ENCODE results near the gene MLC1. TPM values are rescaled to one million over a fixed set of nuclear protein-coding genes. Genes with fewer than 3 reads are reported as not detected.

The MLC1 gene
- total RNA-seq, 4 donors from 2014 or later = under 0.01 to 0.70 TPM; not detected in 2

GRCh38 chr22:50035976-50036724 lies 49.1 kb downstream of the MLC1 start:
- TF ChIP-seq POLR2A (IDR thresholded peaks at IDR 0.05) (no peak), CTCF (IDR thresholded peaks at IDR 0.05) (no peak)
- H3K27ac ChIP-seq = no peak overlapping the region

GRCh38 chr22:50035131-50035881 lies 49.9 kb downstream of the MLC1 start:
- H3K36me3 ChIP-seq = no peaks in the 10 kb centered on the region
- intact Hi-C loops (cut with DNase I) = loop anchor here (10.0 kb wide), 1 partner anchor 261 kb away; no protein-coding TSS in a partner anchor
- no peak for DNase-seq
- no peak overlapping the region for H3K27ac ChIP-seq
- no peak for TF ChIP-seq CTCF (IDR thresholded peaks at IDR 0.05)
- no peak for TF ChIP-seq POLR2A (IDR thresholded peaks at IDR 0.05)
- WGBS, 2 donors = 87% methylated on average over 6 of the region's 24 CpGs; no CpG with 5 or more reads in 1 of the 2 donors
- no peak overlapping the region for H3K4me3 ChIP-seq
- peaks cover 0 to 5% (median 0%) of the 10 kb centered on the region in 3 donors for H3K9me3 ChIP-seq
- peaks cover 0 to 60% (median 0%) of the 10 kb centered on the region in 4 donors for H3K27me3 ChIP-seq
- H3K4me1 ChIP-seq = peaks cover under 1 to 4% (median 1%) of the 10 kb centered on the region in 3 donors

More at GRCh38 chr22:50035976-50036724, 49.1 kb downstream of the MLC1 start:
- intact Hi-C loops (cut with DNase I) = loop anchor here (10.0 kb wide), 1 partner anchor 261 kb away; no protein-coding TSS in a partner anchor
- no peak overlapping the region for H3K4me3 ChIP-seq
- peaks cover 0 to 5% (median 0%) of the 10 kb centered on the region in 3 donors for H3K9me3 ChIP-seq
- peaks cover 0 to 58% (median 0%) of the 10 kb centered on the region in 4 donors for H3K27me3 ChIP-seq
- 73 to 88% methylated on average over 17 to 20 of the region's 23 CpGs for WGBS, 2 donors
- H3K4me1 ChIP-seq = no peaks in the 10 kb centered on the region
- no peak for DNase-seq
- H3K36me3 ChIP-seq = no peaks in the 10 kb centered on the region

- intact Hi-C loops (cut with DNase I) = loop anchor here (10.0 kb wide), 1 partner anchor 260 kb away; no protein-coding TSS in a partner anchor
- TF ChIP-seq CTCF (IDR thresholded peaks at IDR 0.05) (no peak), POLR2A (IDR thresholded peaks at IDR 0.05) (no peak)
- Histone ChIP-seq H3K36me3 (no peaks in the 10 kb centered on the region), H3K4me1 (peaks cover 5 to 11% (median 5%) of the 10 kb centered on the region in 3 donors), H3K9me3 (peaks cover 0 to 5% (median 0%) of the 10 kb centered on the region in 3 donors), H3K27ac (no peak overlapping the region), H3K27me3 (peaks cover 0 to 67% (median 0%) of the 10 kb centered on the region in 4 donors), H3K4me3 (no peak overlapping the region)
- WGBS, 2 donors = 69 to 74% methylated on average over 16 to 20 of the region's 43 CpGs
- no peak for DNase-seq
Measured at GRCh38 chr22:50034126-50035081, 50.8 kb downstream of the MLC1 start.

GRCh38 chr22:50032941-50033601 lies 52.2 kb downstream of the MLC1 start:
- TF ChIP-seq CTCF (IDR thresholded peaks at IDR 0.05) (no peak), POLR2A (IDR thresholded peaks at IDR 0.05) (no peak)
- 60 to 74% methylated on average over 1 to 13 of the region's 23 CpGs for WGBS, 2 donors
- H3K4me1 ChIP-seq = peaks cover 5 to 14% (median 7%) of the 10 kb centered on the region in 3 donors
- intact Hi-C loops (cut with DNase I) = loop anchor here (10.0 kb wide), 1 partner anchor 258 kb away; no protein-coding TSS in a partner anchor
- no peaks in the 10 kb centered on the region for H3K9me3 ChIP-seq
- H3K27me3 ChIP-seq = peaks cover 0 to 72% (median 0%) of the 10 kb centered on the region in 4 donors
- H3K36me3 ChIP-seq = no peaks in the 10 kb centered on the region
- DNase-seq = no peak
- no peak overlapping the region for H3K4me3 ChIP-seq
- H3K27ac ChIP-seq = no peak overlapping the region

All from esophagus squamous epithelium (tissue), 5 donors.